Measurements from ENCODE around the gene SPTSSB. TPM values are rescaled to one million over a fixed set of nuclear protein-coding genes. Genes with fewer than 3 reads are reported as not detected.

The SPTSSB gene
- total RNA-seq, 1 experiment from 2014 or later: 2.9 TPM

DNA sequence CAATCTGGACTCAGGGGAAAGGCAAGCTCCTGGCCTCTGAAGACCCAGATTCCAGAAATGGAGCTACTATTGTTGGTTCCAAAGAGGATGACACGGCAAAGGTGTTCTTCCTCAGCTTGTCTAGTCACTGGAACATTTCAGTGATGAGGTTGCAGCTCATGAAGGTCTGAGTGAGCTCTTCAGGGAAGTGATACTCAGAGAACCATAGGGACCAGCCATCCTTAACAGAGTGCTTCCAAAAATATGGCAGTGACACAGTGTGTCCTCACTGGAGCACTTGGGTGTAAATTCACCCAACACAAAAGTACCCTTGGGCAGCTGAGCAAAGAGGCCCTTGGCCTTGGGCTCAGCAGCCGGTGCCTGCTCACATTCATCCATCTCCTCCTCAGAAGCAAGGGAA is 46.3 kb downstream of the SPTSSB start:
- ATAC-seq (no peak), DNase-seq (ENCODE audit: low read depth, low spot score) (no peak)
- Histone ChIP-seq H4K20me1 (ENCODE audit: insufficient read depth) (no peaks in the 10 kb centered on the region), H3K27ac (ENCODE audit: low read depth, low read length) (no peak overlapping the region), H3K27me3 (ENCODE audit: insufficient read depth, low read length) (no peaks in the 10 kb centered on the region), H3K4me1 (ENCODE audit: control insufficient read depth in 1 of 2, insufficient read depth in 2 of 2, low read length in 2 of 2) (no peaks in the 10 kb centered on the region), H3K9ac (ENCODE audit: low read length) (no peak overlapping the region), H3K79me2 (ENCODE audit: insufficient read depth, low read length) (no peaks in the 10 kb centered on the region), H2AFZ (ENCODE audit: low read depth, low read length, poor library complexity, severe bottlenecking) (no peak overlapping the region), H3K4me2 (ENCODE audit: low read length) (no peak overlapping the region), H3K9me3 (ENCODE audit: control insufficient read depth in 1 of 2, insufficient read depth in 1 of 2, low read depth in 1 of 2, low read length in 2 of 2) (no peaks in the 10 kb centered on the region), H3K36me3 (ENCODE audit: control insufficient read depth in 1 of 2, insufficient read depth in 2 of 2, low read length in 2 of 2) (no peaks in the 10 kb centered on the region), H3K9me2 (ENCODE audit: insufficient read depth) (no peaks in the 10 kb centered on the region), H3K4me3 (replicated peaks in 1 of 2; ENCODE audit: low read depth in 1 of 2, low read length in 2 of 2) (no peak overlapping the region)
- no TSS peak for BruUV-seq (replicated peaks)
- intact Hi-C loops (cut with micrococcal nuclease): no loop called here
- RAD21 ChIA-PET (ENCODE audit: low non-redundant PET in 1 of 2, low total read pairs in 2 of 2, uncharacterized antibody in 2 of 2, unreplicated experiment in 2 of 2): no interaction called here
- TF ChIP-seq EGR1 (IDR thresholded peaks at IDR 0.05; ENCODE audit: low read depth) (no peak), SRF (IDR thresholded peaks at IDR 0.05; ENCODE audit: low read depth) (no peak), CEBPB (IDR thresholded peaks at IDR 0.05; ENCODE audit: low read depth) (no peak), JUND (IDR thresholded peaks at IDR 0.05) (no peak), CBX3 (IDR thresholded peaks at IDR 0.05; ENCODE audit: low read depth) (no peak), RAD21 (IDR thresholded peaks at IDR 0.05; ENCODE audit: low read depth) (no peak), SP1 (IDR thresholded peaks at IDR 0.05; ENCODE audit: low read depth) (no peak), TCF7L2 (IDR thresholded peaks at IDR 0.05; ENCODE audit: borderline replicate concordance, extremely low read depth, insufficient read depth, insufficient read length) (no peak), SIN3A (IDR thresholded peaks at IDR 0.05; ENCODE audit: low read depth) (no peak), FOSL1 (IDR thresholded peaks at IDR 0.05; ENCODE audit: low read depth) (no peak), EZH2 (IDR thresholded peaks at IDR 0.05) (no peak), ELF1 (IDR thresholded peaks at IDR 0.05; ENCODE audit: borderline replicate concordance, low read depth) (no peak), ZFX (IDR thresholded peaks at IDR 0.05) (no peak)
- TF ChIP-seq, protein P1, sequence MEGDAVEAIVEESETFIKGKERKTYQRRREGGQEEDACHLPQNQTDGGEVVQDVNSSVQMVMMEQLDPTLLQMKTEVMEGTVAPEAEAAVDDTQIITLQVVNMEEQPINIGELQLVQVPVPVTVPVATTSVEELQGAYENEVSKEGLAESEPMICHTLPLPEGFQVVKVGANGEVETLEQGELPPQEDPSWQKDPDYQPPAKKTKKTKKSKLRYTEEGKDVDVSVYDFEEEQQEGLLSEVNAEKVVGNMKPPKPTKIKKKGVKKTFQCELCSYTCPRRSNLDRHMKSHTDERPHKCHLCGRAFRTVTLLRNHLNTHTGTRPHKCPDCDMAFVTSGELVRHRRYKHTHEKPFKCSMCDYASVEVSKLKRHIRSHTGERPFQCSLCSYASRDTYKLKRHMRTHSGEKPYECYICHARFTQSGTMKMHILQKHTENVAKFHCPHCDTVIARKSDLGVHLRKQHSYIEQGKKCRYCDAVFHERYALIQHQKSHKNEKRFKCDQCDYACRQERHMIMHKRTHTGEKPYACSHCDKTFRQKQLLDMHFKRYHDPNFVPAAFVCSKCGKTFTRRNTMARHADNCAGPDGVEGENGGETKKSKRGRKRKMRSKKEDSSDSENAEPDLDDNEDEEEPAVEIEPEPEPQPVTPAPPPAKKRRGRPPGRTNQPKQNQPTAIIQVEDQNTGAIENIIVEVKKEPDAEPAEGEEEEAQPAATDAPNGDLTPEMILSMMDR (IDR thresholded peaks at IDR 0.05 in 2 of 3, conservative IDR thresholded peaks at IDR 0.05 in 1 of 3; ENCODE audit: borderline replicate concordance in 1 of 3, insufficient read depth in 1 of 3, low read depth in 2 of 3, low read length in 2 of 3): no peak
- TF ChIP-seq, protein P2, sequence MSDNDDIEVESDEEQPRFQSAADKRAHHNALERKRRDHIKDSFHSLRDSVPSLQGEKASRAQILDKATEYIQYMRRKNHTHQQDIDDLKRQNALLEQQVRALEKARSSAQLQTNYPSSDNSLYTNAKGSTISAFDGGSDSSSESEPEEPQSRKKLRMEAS (IDR thresholded peaks at IDR 0.05): no peak
- TF ChIP-seq, protein P3, sequence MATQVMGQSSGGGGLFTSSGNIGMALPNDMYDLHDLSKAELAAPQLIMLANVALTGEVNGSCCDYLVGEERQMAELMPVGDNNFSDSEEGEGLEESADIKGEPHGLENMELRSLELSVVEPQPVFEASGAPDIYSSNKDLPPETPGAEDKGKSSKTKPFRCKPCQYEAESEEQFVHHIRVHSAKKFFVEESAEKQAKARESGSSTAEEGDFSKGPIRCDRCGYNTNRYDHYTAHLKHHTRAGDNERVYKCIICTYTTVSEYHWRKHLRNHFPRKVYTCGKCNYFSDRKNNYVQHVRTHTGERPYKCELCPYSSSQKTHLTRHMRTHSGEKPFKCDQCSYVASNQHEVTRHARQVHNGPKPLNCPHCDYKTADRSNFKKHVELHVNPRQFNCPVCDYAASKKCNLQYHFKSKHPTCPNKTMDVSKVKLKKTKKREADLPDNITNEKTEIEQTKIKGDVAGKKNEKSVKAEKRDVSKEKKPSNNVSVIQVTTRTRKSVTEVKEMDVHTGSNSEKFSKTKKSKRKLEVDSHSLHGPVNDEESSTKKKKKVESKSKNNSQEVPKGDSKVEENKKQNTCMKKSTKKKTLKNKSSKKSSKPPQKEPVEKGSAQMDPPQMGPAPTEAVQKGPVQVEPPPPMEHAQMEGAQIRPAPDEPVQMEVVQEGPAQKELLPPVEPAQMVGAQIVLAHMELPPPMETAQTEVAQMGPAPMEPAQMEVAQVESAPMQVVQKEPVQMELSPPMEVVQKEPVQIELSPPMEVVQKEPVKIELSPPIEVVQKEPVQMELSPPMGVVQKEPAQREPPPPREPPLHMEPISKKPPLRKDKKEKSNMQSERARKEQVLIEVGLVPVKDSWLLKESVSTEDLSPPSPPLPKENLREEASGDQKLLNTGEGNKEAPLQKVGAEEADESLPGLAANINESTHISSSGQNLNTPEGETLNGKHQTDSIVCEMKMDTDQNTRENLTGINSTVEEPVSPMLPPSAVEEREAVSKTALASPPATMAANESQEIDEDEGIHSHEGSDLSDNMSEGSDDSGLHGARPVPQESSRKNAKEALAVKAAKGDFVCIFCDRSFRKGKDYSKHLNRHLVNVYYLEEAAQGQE (IDR thresholded peaks at IDR 0.05; ENCODE audit: low read depth): no peak
- POLR2A ChIA-PET: no interaction called here
- CTCF ChIA-PET: no interaction called here
